Fibroblast of lung (primary cell): Measurements from ENCODE around the gene CTNND2. TPM values are rescaled to one million over a fixed set of nuclear protein-coding genes. Genes with fewer than 3 reads are reported as not detected.

Source experiments
- DNase-seq, 2 donors: peaks; one replicate each; pipeline versions ENCODE4 v3.0.0 to v3.0.0-alpha.2; 2010; ENCODE audit warnings: low read depth in 2 of 2
- H2AFZ ChIP-seq: 2 replicates; pipeline ENCODE4 v1.5.1; 2012; ENCODE audit warnings: low read length, control low read depth, inconsistent platforms
- H3K27ac ChIP-seq: 2 replicates; pipeline ENCODE4 v1.5.1; 2011; ENCODE audit warnings: low read length, control low read depth; ENCODE audit not compliant: insufficient read depth
- H3K27me3 ChIP-seq: 2 replicates; pipeline ENCODE4 v1.5.1; 2011; ENCODE audit warnings: mild to moderate bottlenecking, low read length; ENCODE audit not compliant: control insufficient read depth, insufficient read depth
- H3K36me3 ChIP-seq: 2 replicates; pipeline ENCODE4 v1.5.1; 2011; ENCODE audit warnings: low read length; ENCODE audit not compliant: control insufficient read depth, insufficient read depth
- H3K4me1 ChIP-seq: 2 replicates; pipeline ENCODE4 v1.5.1; 2011; ENCODE audit warnings: low read length; ENCODE audit not compliant: control insufficient read depth, insufficient read depth; ENCODE audit errors: extremely low read depth
- H3K4me2 ChIP-seq: 2 replicates; pipeline ENCODE4 v1.5.1; 2011; ENCODE audit warnings: low read length, control low read depth; ENCODE audit not compliant: insufficient read depth; ENCODE audit errors: extremely low read depth
- H3K4me3 ChIP-seq, 4 experiments: fragments of 200-600 bp in 1 of 4; sonication (generic) in 1 of 4; replicated peaks in 1 of 4; 2 replicates each; pipeline ENCODE4 v1.5.1; 2011 to 2016; ENCODE audit warnings: low read length in 4 of 4, low read depth in 3 of 4, mild to moderate bottlenecking in 3 of 4, control low read depth in 2 of 4, inconsistent platforms in 1 of 4, mixed read lengths in 1 of 4; ENCODE audit not compliant: insufficient read depth in 1 of 4; ENCODE audit errors: control extremely low read depth in 1 of 4
- H3K79me2 ChIP-seq: 2 replicates; pipeline ENCODE4 v1.5.1; 2012; ENCODE audit warnings: mild to moderate bottlenecking, low read length, inconsistent platforms; ENCODE audit not compliant: control insufficient read depth, insufficient read depth
- H3K9ac ChIP-seq: 2 replicates; pipeline ENCODE4 v1.5.1; 2011; ENCODE audit warnings: mild to moderate bottlenecking, low read length, control low read depth; ENCODE audit not compliant: insufficient read depth
- H3K9me3 ChIP-seq: 2 replicates; pipeline ENCODE4 v1.5.1; 2012; ENCODE audit warnings: low read depth, low read length; ENCODE audit not compliant: control insufficient read depth, insufficient read depth
- H4K20me1 ChIP-seq: 2 replicates; pipeline ENCODE4 v1.5.1; 2011; ENCODE audit warnings: low read length; ENCODE audit not compliant: control insufficient read depth, insufficient read depth; ENCODE audit errors: extremely low read depth
- CTCF ChIP-seq, 2 donors: IDR thresholded peaks in 1 of 2; conservative IDR thresholded peaks in 1 of 2; 1 replicate in 1 of 2; 2 replicates in 1 of 2; pipeline ENCODE4 v1.5.1; 2011 to 2012; ENCODE audit warnings: low read length in 2 of 2, control low read depth in 1 of 2, inconsistent platforms in 1 of 2, low read depth in 1 of 2, mild to moderate bottlenecking in 1 of 2
- EZH2 ChIP-seq: IDR thresholded peaks from 2 replicates; pipeline ENCODE4 v1.5.1; 2012; ENCODE audit warnings: low read length, control low read depth, mild to moderate bottlenecking; ENCODE audit errors: missing control alignments
- polyA plus RNA-seq, 2 donors: library from polyadenylated mRNA; depleted of rRNA in 1 of 2; stranded (reverse) in 1 of 2; unstranded in 1 of 2; fragments of >200 nt; gene quantifications; 2 replicates each; pipeline ENCODE4 v1.2.1, GENCODE V29; 2011 to 2012; ENCODE audit warnings: missing spikeins in 1 of 2
- total RNA-seq: library from RNA; depleted of rRNA; stranded (reverse); fragments of >200 nt; gene quantifications from 2 replicates; pipeline ENCODE4 v1.2.1, GENCODE V29; 2014

CTNND2 gene
- total and polyA plus RNA-seq, 2 donors (not counting 1 experiment from before 2014, with no cell fraction given), result not detected

- Histone ChIP-seq H4K20me1 (no peaks in the 10 kb centered on the region), H3K27ac (no peak overlapping the region), H3K4me2 (no peak overlapping the region), H3K9me3 (no peaks in the 10 kb centered on the region), H3K4me1 (no peaks in the 10 kb centered on the region), H2AFZ (no peak overlapping the region), H3K36me3 (no peaks in the 10 kb centered on the region), H3K79me2 (no peaks in the 10 kb centered on the region), H3K4me3 (no peak overlapping the region), H3K27me3 (no peaks in the 10 kb centered on the region), H3K9ac (no peak overlapping the region)
- TF ChIP-seq CTCF (conservative IDR thresholded peaks at IDR 0.05 in 1 of 2, IDR thresholded peaks at IDR 0.05 in 1 of 2; ENCODE audit: low read depth in 1 of 2, low read length in 2 of 2) (no peak), EZH2 (no peak)
- no peak for DNase-seq
These were observed 454.3 kb downstream of the CTNND2 start for GRCh38 chr5:11449966-11450365.

- H3K4me1 ChIP-seq, result no peaks in the 10 kb centered on the region
- no peaks in the 10 kb centered on the region for H4K20me1 ChIP-seq
- H3K79me2 ChIP-seq, result no peaks in the 10 kb centered on the region
- no peaks in the 10 kb centered on the region for H3K36me3 ChIP-seq
- TF ChIP-seq CTCF (conservative IDR thresholded peaks at IDR 0.05 in 1 of 2, IDR thresholded peaks at IDR 0.05 in 1 of 2; ENCODE audit: low read depth in 1 of 2, low read length in 2 of 2), result no peak
- TF ChIP-seq EZH2, result no peak
- H3K9ac ChIP-seq, result no peak overlapping the region
- DNase-seq, result no peak
- no peaks in the 10 kb centered on the region for H3K27me3 ChIP-seq
- H3K27ac ChIP-seq, result no peak overlapping the region
- no peak overlapping the region for H3K4me2 ChIP-seq
- H3K4me3 ChIP-seq, result no peak overlapping the region
- no peak overlapping the region for H2AFZ ChIP-seq
- no peaks in the 10 kb centered on the region for H3K9me3 ChIP-seq
These were observed 455.0 kb downstream of the CTNND2 start for GRCh38 chr5:11449217-11449616.

GRCh38 chr5:11443831-11444230 is 460.4 kb downstream of the CTNND2 start:
- Histone ChIP-seq H3K4me1 (no peaks in the 10 kb centered on the region), H3K27ac (no peak overlapping the region), H4K20me1 (no peaks in the 10 kb centered on the region), H3K36me3 (no peaks in the 10 kb centered on the region), H3K9ac (no peak overlapping the region), H3K27me3 (no peaks in the 10 kb centered on the region), H3K4me2 (no peak overlapping the region), H3K9me3 (no peaks in the 10 kb centered on the region), H3K4me3 (no peak overlapping the region), H2AFZ (no peak overlapping the region), H3K79me2 (no peaks in the 10 kb centered on the region)
- TF ChIP-seq CTCF (conservative IDR thresholded peaks at IDR 0.05 in 1 of 2, IDR thresholded peaks at IDR 0.05 in 1 of 2; ENCODE audit: low read depth in 1 of 2, low read length in 2 of 2) (no peak), EZH2 (no peak)
- peak in 1 of 2 donors; percentile 12 for DNase-seq
